ENCODE measurements around the gene NECTIN4.

- TF ChIP-seq POLR2AphosphoS5 (IDR thresholded peaks at IDR 0.05) (no peak), EP300 (IDR thresholded peaks at IDR 0.05) (no peak), CTCF (IDR thresholded peaks at IDR 0.05) (no peak)
Measured at GRCh38 chr1:161095230-161095629, 5.9 kb upstream of the NECTIN4 start.
